GM10266 (cell line): ENCODE results near the gene TXNRD1.

Experiments used
- DNase-seq: peaks from one replicate; pipeline ENCODE4 v3.0.0; 2012; ENCODE audit errors: extremely low spot score
- TF ChIP-seq, protein P1 (sequence below): IDR thresholded peaks from 2 replicates; pipeline ENCODE4 v1.5.1; 2012; ENCODE audit warnings: mild to moderate bottlenecking, low read depth; ENCODE audit not compliant: control insufficient read depth, insufficient read depth; ENCODE audit errors: missing control alignments

Gene TXNRD1

GRCh38 chr12:104297477-104298113, 82.0 kb downstream of the TXNRD1 start:
- TF ChIP-seq, protein P1, sequence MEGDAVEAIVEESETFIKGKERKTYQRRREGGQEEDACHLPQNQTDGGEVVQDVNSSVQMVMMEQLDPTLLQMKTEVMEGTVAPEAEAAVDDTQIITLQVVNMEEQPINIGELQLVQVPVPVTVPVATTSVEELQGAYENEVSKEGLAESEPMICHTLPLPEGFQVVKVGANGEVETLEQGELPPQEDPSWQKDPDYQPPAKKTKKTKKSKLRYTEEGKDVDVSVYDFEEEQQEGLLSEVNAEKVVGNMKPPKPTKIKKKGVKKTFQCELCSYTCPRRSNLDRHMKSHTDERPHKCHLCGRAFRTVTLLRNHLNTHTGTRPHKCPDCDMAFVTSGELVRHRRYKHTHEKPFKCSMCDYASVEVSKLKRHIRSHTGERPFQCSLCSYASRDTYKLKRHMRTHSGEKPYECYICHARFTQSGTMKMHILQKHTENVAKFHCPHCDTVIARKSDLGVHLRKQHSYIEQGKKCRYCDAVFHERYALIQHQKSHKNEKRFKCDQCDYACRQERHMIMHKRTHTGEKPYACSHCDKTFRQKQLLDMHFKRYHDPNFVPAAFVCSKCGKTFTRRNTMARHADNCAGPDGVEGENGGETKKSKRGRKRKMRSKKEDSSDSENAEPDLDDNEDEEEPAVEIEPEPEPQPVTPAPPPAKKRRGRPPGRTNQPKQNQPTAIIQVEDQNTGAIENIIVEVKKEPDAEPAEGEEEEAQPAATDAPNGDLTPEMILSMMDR = no peak
- DNase-seq = no peak

DNA sequence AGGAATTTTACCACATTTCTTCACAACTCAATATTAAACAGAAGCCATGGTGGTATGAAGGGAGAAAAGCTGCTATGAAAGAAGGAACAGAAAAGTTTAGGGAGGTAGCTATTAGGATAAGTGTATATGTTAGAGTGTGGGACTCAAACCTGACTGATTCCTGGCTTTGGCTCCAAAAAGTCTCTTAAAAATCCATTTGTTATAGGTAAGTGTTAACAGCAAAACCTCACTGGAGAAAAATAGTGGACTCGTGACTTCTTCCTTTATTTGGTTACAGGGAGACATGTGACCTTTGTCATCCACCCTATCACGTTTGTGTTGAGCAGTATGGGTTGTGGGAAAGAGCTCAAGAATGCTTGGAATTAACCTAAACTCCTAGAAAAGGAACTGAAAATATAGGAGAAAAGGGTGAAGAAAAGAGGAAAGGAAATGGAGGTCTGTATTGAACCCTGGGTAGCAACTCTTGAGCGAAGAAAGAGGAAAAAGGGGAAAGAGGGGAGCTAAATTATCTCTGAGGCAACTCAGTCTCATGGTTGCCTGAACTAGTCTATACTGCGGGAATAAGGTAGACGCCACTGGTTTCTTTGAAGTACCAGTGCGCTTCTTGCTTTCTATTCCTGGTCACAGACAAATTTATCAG, 84.4 kb downstream of the TXNRD1 start:
- no peak for DNase-seq
- TF ChIP-seq, protein P1 = no peak

- TF ChIP-seq, protein P1 = no peak
- peak; percentile 78 for DNase-seq
Observed at GRCh38 chr12:104303538-104304151, 88.1 kb downstream of the TXNRD1 start, which contains the start of gene EID3. Gene EID3, plus strand, starts transcription at chr12:104303739. Its CDS starts 196 bp downstream, at chr12:104303935.

GRCh38 chr12:104304261-104305009, 88.9 kb downstream of the TXNRD1 start:
- DNase-seq = no peak

GRCh38 chr12:104305349-104305748, 89.8 kb downstream of the TXNRD1 start:
- TF ChIP-seq, protein P1 = no peak
- no peak for DNase-seq

More at GRCh38 chr12:104304261-104305009, 88.9 kb downstream of the TXNRD1 start:
- TF ChIP-seq, protein P1 = no peak

- DNase-seq = no peak
- TF ChIP-seq, protein P1 = no peak
Observed at GRCh38 chr12:104306376-104306775, 90.8 kb downstream of the TXNRD1 start.
